ENCODE results near the gene SPATC1L. TPM values are rescaled to one million over a fixed set of nuclear protein-coding genes. Genes with fewer than 3 reads are reported as not detected.

The SPATC1L gene
- total and polyA plus RNA-seq, 2 donors (not counting 1 experiment from before 2014, with no cell fraction given) = 11.4 to 15.4 TPM

- Mint-ChIP-seq H3K27ac (no peak overlapping the region), H3K9me3 (ENCODE audit: insufficient read depth) (no peaks in the 10 kb centered on the region), H3K4me3 (no peak overlapping the region), H3K27me3 (no peaks in the 10 kb centered on the region), H3K4me1 (no peaks in the 10 kb centered on the region)
- no peak for DNase-seq
- no peak overlapping the region for H3K4me2 ChIP-seq (replicated peaks; ENCODE audit: low read depth, low read length, poor library complexity, severe bottlenecking)
- no peaks in the 10 kb centered on the region for H3K36me3 ChIP-seq (replicated peaks in 1 of 2; ENCODE audit: control extremely low read depth in 1 of 2, control insufficient read depth in 1 of 2, extremely low read depth in 1 of 2, insufficient read depth in 2 of 2, low read length in 1 of 2)
- no peak overlapping the region for H3K27ac ChIP-seq (ENCODE audit: low read length in 2 of 2)
- H4K20me1 ChIP-seq (ENCODE audit: control insufficient read depth, insufficient read depth, low read length, poor library complexity, severe bottlenecking) = no peaks in the 10 kb centered on the region
- CTCF ChIA-PET = interaction anchor here (0.6 to 2.9 kb wide), 3 partner anchors 9 to 407 kb away, joined by 3 to 12 read pairs (median 3); partner anchors contain the start of gene LSS
- no peak overlapping the region for H3K9ac ChIP-seq (ENCODE audit: low read length)
- H2AFZ ChIP-seq (ENCODE audit: insufficient read depth, low read depth, low read length, poor library complexity, severe bottlenecking) = no peak overlapping the region
- H3K4me3 ChIP-seq (ENCODE audit: control extremely low read depth in 1 of 5, extremely low read depth in 1 of 5, insufficient read depth in 1 of 5, low read depth in 2 of 5, low read length in 4 of 5) = no peak overlapping the region
- H3K9me3 ChIP-seq (ENCODE audit: control extremely low read depth in 1 of 3, control insufficient read depth in 2 of 3, insufficient read depth in 1 of 3, low read length in 2 of 3) = no peaks in the 10 kb centered on the region
- H3K27me3 ChIP-seq (replicated peaks in 1 of 4; ENCODE audit: control extremely low read depth in 1 of 4, control insufficient read depth in 3 of 4, insufficient read depth in 4 of 4, low read length in 3 of 4) = no peaks in the 10 kb centered on the region
- TF ChIP-seq CTCF (IDR thresholded peaks at IDR 0.05) (no peak), EZH2 (IDR thresholded peaks at IDR 0.05; ENCODE audit: borderline replicate concordance, insufficient read depth, low read depth, low read length, poor library complexity, severe bottlenecking) (no peak)
- H3K4me1 ChIP-seq (ENCODE audit: control insufficient read depth in 2 of 2, insufficient read depth in 2 of 2, low read length in 2 of 2) = peaks cover 0 to 5% of the 10 kb centered on the region in 2 donors
- intact Hi-C loops (cut with micrococcal nuclease) = no loop called here
- H3K79me2 ChIP-seq (ENCODE audit: control insufficient read depth, insufficient read depth, low read length) = no peaks in the 10 kb centered on the region
- ATAC-seq (ENCODE audit: low read depth) = no peak
- POLR2A ChIA-PET = no interaction called here
- 95% methylated on average over 40 of the region's 45 CpGs for WGBS (ENCODE audit: insufficient coverage)
Observed at GRCh38 chr21:46151989-46152926, 32.0 kb downstream of the SPATC1L start.

All from B cell (primary cell).